ENCODE measurements around the gene ALDH1A2. TPM values are rescaled to one million over a fixed set of nuclear protein-coding genes. Genes with fewer than 3 reads are reported as not detected.
A peak's percentile ranks its signal among the peaks of the same experiment; 100 is the strongest.

Gene ALDH1A2
- total and polyA plus RNA-seq, 8 donors = 1.6 to 6.6 (median 3.4) TPM

GRCh38 chr15:58043192-58043903 is 22.2 kb downstream of the ALDH1A2 start:
- FAIRE-seq = peak; percentile 23

GRCh38 chr15:58042006-58042405 is 23.5 kb downstream of the ALDH1A2 start:
- no peak for TF ChIP-seq CTCF (IDR thresholded peaks at IDR 0.05)
- Histone ChIP-seq H3K4me1 (no peaks in the 10 kb centered on the region), H3K9me3 (no peaks in the 10 kb centered on the region), H3K36me3 (no peaks in the 10 kb centered on the region), H3K4me3 (no peak overlapping the region), H3K27ac (no peak overlapping the region), H3K27me3 (peaks cover 0 to 4% (median 0%) of the 10 kb centered on the region in 4 donors)
- intact Hi-C loops (cut with DNase I) = no loop called here
- DNase-seq = no peak
- no peak for ATAC-seq
- no peak for FAIRE-seq
- WGBS, 2 donors = 50 to 63% methylated on average over 3 of the region's 3 CpGs

More at GRCh38 chr15:58043192-58043903, 22.2 kb downstream of the ALDH1A2 start:
- WGBS, 2 donors = 37 to 44% methylated on average over 5 of the region's 5 CpGs
- Histone ChIP-seq H3K4me1 (no peaks in the 10 kb centered on the region), H3K9me3 (no peaks in the 10 kb centered on the region), H3K27ac (no peak overlapping the region), H3K27me3 (peaks cover 0 to 4% (median 0%) of the 10 kb centered on the region in 4 donors), H3K4me3 (no peak overlapping the region), H3K36me3 (no peaks in the 10 kb centered on the region)
- DNase-seq (peak; percentile 17 to 64 (median 29)), ATAC-seq (peak in 3 of 4 donors; percentile 59 to 77 (median 68))
- intact Hi-C loops (cut with DNase I) = no loop called here
- peak; percentile 29 to 58 (median 49) for TF ChIP-seq CTCF (IDR thresholded peaks at IDR 0.05)

- H3K27ac ChIP-seq = no peak overlapping the region
- peaks cover 0 to 4% (median 2%) of the 10 kb centered on the region in 4 donors for H3K27me3 ChIP-seq
- ATAC-seq = no peak
- H3K4me3 ChIP-seq = no peak overlapping the region
- 64 to 70% methylated on average over 6 of the region's 6 CpGs for WGBS, 2 donors
- intact Hi-C loops (cut with DNase I) = no loop called here
- TF ChIP-seq CTCF (IDR thresholded peaks at IDR 0.05) = no peak
- no peaks in the 10 kb centered on the region for H3K9me3 ChIP-seq
- no peaks in the 10 kb centered on the region for H3K36me3 ChIP-seq
- no peaks in the 10 kb centered on the region for H3K4me1 ChIP-seq
- DNase-seq = no peak
- no peak for FAIRE-seq
Measured at GRCh38 chr15:58040150-58040549, 25.4 kb downstream of the ALDH1A2 start.

GRCh38 chr15:58039079-58040035 is 26.2 kb downstream of the ALDH1A2 start:
- ATAC-seq = peak in 1 of 4 donors; percentile 53
- DNase-seq = no peak
- intact Hi-C loops (cut with DNase I) = no loop called here
- H3K36me3 ChIP-seq = no peaks in the 10 kb centered on the region
- no peak overlapping the region for H3K4me3 ChIP-seq
- WGBS, 2 donors = 63 to 66% methylated on average over 6 of the region's 6 CpGs
- H3K27ac ChIP-seq = no peak overlapping the region
- peaks cover 0 to 4% (median 2%) of the 10 kb centered on the region in 4 donors for H3K27me3 ChIP-seq
- H3K9me3 ChIP-seq = no peaks in the 10 kb centered on the region
- no peaks in the 10 kb centered on the region for H3K4me1 ChIP-seq
- no peak for FAIRE-seq
- no peak for TF ChIP-seq CTCF (IDR thresholded peaks at IDR 0.05)
